B cell (primary cell): Measurements from ENCODE around the gene NTN3. TPM values are rescaled to one million over a fixed set of nuclear protein-coding genes. Genes with fewer than 3 reads are reported as not detected.
A peak's percentile ranks its signal among the peaks of the same experiment; 100 is the strongest.

ENCODE experiments used
- ATAC-seq: fragments of 200-7000 bp; cut with Tn5 transposase; one replicate; pipeline ENCODE4 v1.10.0; 2021; ENCODE audit warnings: low read depth, mild to moderate bottlenecking, moderate number of reproducible peaks, moderate library complexity
- CTCF ChIA-PET: fragments of 350-600 bp; sonication (Branson Sonifier 250); formaldehyde crosslinking; loops from one replicate; lab custom pipeline; 2021; ENCODE audit warnings: antibody characterized with exemption, inconsistent platforms; lab: Charles Lee
- POLR2A ChIA-PET: fragments of 350-600 bp; sonication (Branson Sonifier 250); formaldehyde crosslinking; loops from one replicate; lab custom pipeline; 2021; ENCODE audit warnings: antibody characterized with exemption; lab: Charles Lee
- DNase-seq: peaks from one replicate; pipeline ENCODE4 v3.0.0; 2013
- H2AFZ ChIP-seq: 2 replicates; pipeline ENCODE4 v1.6.1; 2012; ENCODE audit warnings: mild to moderate bottlenecking, low read depth, low read length; ENCODE audit not compliant: insufficient read depth, poor library complexity, severe bottlenecking
- H3K27ac ChIP-seq, 2 donors: 1 replicate in 1 of 2; 2 replicates in 1 of 2; pipeline ENCODE4 v1.5.1; 2012 to 2013; ENCODE audit warnings: low read length in 2 of 2, mild to moderate bottlenecking in 2 of 2, moderate library complexity in 1 of 2
- H3K27me3 ChIP-seq, 4 experiments: fragments of 200-600 bp in 1 of 4; sonication (generic) in 1 of 4; replicated peaks in 1 of 4; 1 replicate in 2 of 4; 2 replicates in 2 of 4; pipeline versions ENCODE4 v1.6.1 to v1.7.0; 2013 to 2016; ENCODE audit warnings: low read length in 3 of 4, mild to moderate bottlenecking in 2 of 4, mixed read lengths in 1 of 4, moderate library complexity in 1 of 4; ENCODE audit not compliant: insufficient read depth in 4 of 4, control insufficient read depth in 3 of 4; ENCODE audit errors: control extremely low read depth in 1 of 4
- H3K36me3 ChIP-seq, 2 experiments: replicated peaks in 1 of 2; 1 replicate in 1 of 2; 2 replicates in 1 of 2; pipeline versions ENCODE4 v1.6.1 to v1.7.1; 2013; ENCODE audit warnings: low read length in 1 of 2; ENCODE audit not compliant: insufficient read depth in 2 of 2, control insufficient read depth in 1 of 2; ENCODE audit errors: control extremely low read depth in 1 of 2, extremely low read depth in 1 of 2
- H3K4me1 ChIP-seq, 2 donors: fragments of 200-600 bp in 1 of 2; sonication (generic) in 1 of 2; 1 replicate in 1 of 2; 2 replicates in 1 of 2; pipeline versions ENCODE4 v1.5.1 to v1.6.1; 2013 to 2017; ENCODE audit warnings: low read length in 2 of 2; ENCODE audit not compliant: control insufficient read depth in 2 of 2, insufficient read depth in 2 of 2
- H3K4me2 ChIP-seq: replicated peaks from 2 replicates; pipeline ENCODE3; 2012; ENCODE audit warnings: mild to moderate bottlenecking, low read depth, low read length; ENCODE audit not compliant: poor library complexity, severe bottlenecking
- H3K4me3 ChIP-seq, 5 experiments: fragments of 200-600 bp in 1 of 5; sonication (generic) in 1 of 5; 1 replicate in 3 of 5; 2 replicates in 2 of 5; pipeline versions ENCODE4 v1.5.1 to v1.7.0; 2011 to 2016; ENCODE audit warnings: low read length in 4 of 5, mild to moderate bottlenecking in 4 of 5, low read depth in 2 of 5, control low read depth in 1 of 5, moderate library complexity in 1 of 5; ENCODE audit not compliant: insufficient read depth in 1 of 5; ENCODE audit errors: control extremely low read depth in 1 of 5, extremely low read depth in 1 of 5
- H3K79me2 ChIP-seq: fragments of 200-600 bp; sonication (generic); one replicate; pipeline ENCODE4 v1.6.0; 2016; ENCODE audit warnings: low read length; ENCODE audit not compliant: control insufficient read depth, insufficient read depth
- H3K9ac ChIP-seq: fragments of 200-600 bp; sonication (generic); 2 replicates; pipeline ENCODE4 v1.6.1; 2017; ENCODE audit warnings: mild to moderate bottlenecking, low read length, moderate library complexity
- H3K9me3 ChIP-seq, 3 donors: one replicate each; pipeline versions ENCODE4 v1.6.1 to v1.7.1; 2013; ENCODE audit warnings: low read length in 2 of 3; ENCODE audit not compliant: control insufficient read depth in 2 of 3, insufficient read depth in 1 of 3; ENCODE audit errors: control extremely low read depth in 1 of 3
- H4K20me1 ChIP-seq: 2 replicates; pipeline ENCODE4 v1.6.0; 2012; ENCODE audit warnings: mild to moderate bottlenecking, low read length; ENCODE audit not compliant: insufficient read depth, control insufficient read depth, poor library complexity, severe bottlenecking
- H3K27ac Mint-ChIP-seq: one replicate; pipeline ENCODE4 v1.8.0; 2021; ENCODE audit warnings: mixed read lengths
- H3K27me3 Mint-ChIP-seq: one replicate; pipeline ENCODE4 v1.8.0; 2021; ENCODE audit warnings: mixed read lengths
- H3K4me1 Mint-ChIP-seq: one replicate; pipeline ENCODE4 v1.8.0; 2021; ENCODE audit warnings: mixed read lengths
- H3K4me3 Mint-ChIP-seq: one replicate; pipeline ENCODE4 v1.8.0; 2021; ENCODE audit warnings: mixed read lengths
- H3K9me3 Mint-ChIP-seq: one replicate; pipeline ENCODE4 v1.8.0; 2022; ENCODE audit warnings: mixed read lengths; ENCODE audit not compliant: insufficient read depth
- CTCF ChIP-seq: fragments of 200-600 bp; IDR thresholded peaks from one replicate; pipeline ENCODE4 v1.8.0; 2022; ENCODE audit warnings: antibody characterized with exemption, mild to moderate bottlenecking
- EZH2 ChIP-seq: IDR thresholded peaks from 2 replicates; pipeline ENCODE4 v1.6.1; 2012; ENCODE audit warnings: borderline replicate concordance, low read depth, mild to moderate bottlenecking, moderate library complexity, low read length; ENCODE audit not compliant: insufficient read depth, poor library complexity, severe bottlenecking
- WGBS: methylation state at CpG from one replicate; pipeline ENCODE4 v1.1.5; 2013; ENCODE audit warnings: missing lambda C conversion rate; ENCODE audit not compliant: insufficient coverage; 5-methylcytosine and 5-hydroxymethylcytosine counted together
- intact Hi-C: fragments of 100-400 bp; cut with micrococcal nuclease; formaldehyde crosslinking; loops from one replicate; pipeline ENCODE4 v1.10.0; 2022
- polyA plus RNA-seq: library from polyadenylated mRNA; depleted of rRNA; stranded (reverse); fragments of >200 nt; gene quantifications from 2 replicates; pipeline ENCODE4 v1.2.3, GENCODE V29; 2012
- total RNA-seq, 2 donors: library from RNA; stranded (reverse); fragments of 120-200 nt in 1 of 2; gene quantifications; 1 replicate in 1 of 2; 2 replicates in 1 of 2; pipeline versions ENCODE4 v1.2.3 to v1.2.4, GENCODE V29; 2013 to 2022

NTN3 gene
- total and polyA plus RNA-seq, 2 donors (not counting 1 experiment from before 2014, with no cell fraction given): not detected

GRCh38 chr16:2473446-2473926 is 2.4 kb downstream of the NTN3 start:
- peak overlapping the region; percentile 81 for H3K4me3 Mint-ChIP-seq
- peaks cover 42% of the 10 kb centered on the region for H3K4me1 Mint-ChIP-seq
- TF ChIP-seq EZH2 (no peak), CTCF (no peak)
- H3K27me3 ChIP-seq: peaks cover 0 to 45% (median 32%) of the 10 kb centered on the region in 4 experiments
- H3K9me3 ChIP-seq: no peaks in the 10 kb centered on the region
- peaks cover 48% of the 10 kb centered on the region for H4K20me1 ChIP-seq
- no peaks in the 10 kb centered on the region for H3K36me3 ChIP-seq
- H3K27ac Mint-ChIP-seq: no peak overlapping the region
- CTCF ChIA-PET: interaction anchor here (1.4 to 3.2 kb wide), 3 partner anchors 14 to 43 kb away, joined by 3 to 13 read pairs (median 11); partner anchors contain the start of gene CCNF
- no peaks in the 10 kb centered on the region for H3K9me3 Mint-ChIP-seq
- peaks cover 57 to 58% of the 10 kb centered on the region in 2 donors for H3K4me1 ChIP-seq
- peak overlapping the region in 3 of 5 experiments; percentile 18 to 33 (median 19) for H3K4me3 ChIP-seq
- peak overlapping the region; percentile 26 for H3K9ac ChIP-seq
- ATAC-seq (no peak), DNase-seq (no peak)
- peak overlapping the region; percentile 100 for H3K4me2 ChIP-seq
- peaks cover 19% of the 10 kb centered on the region for H3K27me3 Mint-ChIP-seq
- peaks cover 31% of the 10 kb centered on the region for H3K79me2 ChIP-seq
- intact Hi-C loops: no loop called here
- H3K27ac ChIP-seq: no peak overlapping the region
- H2AFZ ChIP-seq: peak overlapping the region; percentile 89
- POLR2A ChIA-PET: no interaction called here
- WGBS: 3% methylated on average over 49 of the region's 49 CpGs
